MCF 10A (cell line): ENCODE results near the gene ATP5PB. TPM values are rescaled to one million over a fixed set of nuclear protein-coding genes. Genes with fewer than 3 reads are reported as not detected.
A peak's percentile ranks its signal among the peaks of the same experiment; 100 is the strongest.

Source experiments
- BruUV-seq: library from RNA; stranded (reverse); fragments of 400-500 nt; replicated peaks from 2 replicates; lab custom pipeline; 2021; lab: Mats Ljungman, UMichigan
- CTCF ChIA-PET: fragments of 300-600 bp; sonication (Branson Sonifier 250); formaldehyde crosslinking; extraction: SDS; loops from one replicate; lab custom pipeline; 2021; ENCODE audit warnings: antibody characterized with exemption, inconsistent platforms; lab: Yijun Ruan, JAX
- POLR2A ChIA-PET: fragments of 300-600, 350-650 bp; sonication (Branson Sonifier 250); formaldehyde crosslinking; extraction: SDS; loops from one replicate; lab custom pipeline; 2020; ENCODE audit warnings: antibody characterized with exemption, inconsistent platforms; lab: Yijun Ruan, JAX
- DNase-seq: peaks from one replicate; pipeline ENCODE4 v3.0.0-alpha.2; 2018; ENCODE audit not compliant: unreplicated experiment
- H3K27ac Mint-ChIP-seq: one replicate; pipeline ENCODE4 v1.8.0; 2022; ENCODE audit warnings: mild to moderate bottlenecking, low read depth, mixed read lengths; ENCODE audit not compliant: unreplicated experiment
- H3K27me3 Mint-ChIP-seq: one replicate; pipeline ENCODE4 v1.8.0; 2022; ENCODE audit warnings: mixed read lengths; ENCODE audit not compliant: insufficient read depth, unreplicated experiment
- H3K36me3 Mint-ChIP-seq: one replicate; pipeline ENCODE4 v1.8.0; 2022; ENCODE audit warnings: mild to moderate bottlenecking, moderate library complexity, mixed read lengths; ENCODE audit not compliant: insufficient read depth, unreplicated experiment
- H3K4me1 Mint-ChIP-seq: one replicate; pipeline ENCODE4 v1.8.0; 2022; ENCODE audit warnings: mixed read lengths; ENCODE audit not compliant: insufficient read depth, unreplicated experiment
- H3K4me3 Mint-ChIP-seq: one replicate; pipeline ENCODE4 v1.8.0; 2022; ENCODE audit warnings: mild to moderate bottlenecking, moderate library complexity, mixed read lengths; ENCODE audit not compliant: unreplicated experiment
- H3K9me3 Mint-ChIP-seq: one replicate; pipeline ENCODE4 v1.8.0; 2022; ENCODE audit warnings: mixed read lengths; ENCODE audit not compliant: unreplicated experiment
- intact Hi-C: fragments of 100-400 bp; cut with micrococcal nuclease; formaldehyde crosslinking; loops from 2 replicates; pipeline ENCODE4 v1.14.1; 2022
- total RNA-seq: library from RNA; stranded (reverse); gene quantifications from 2 replicates; pipeline ENCODE4 v1.2.3, GENCODE V29; 2022
- TF ChIP-seq, protein P1 (sequence below): fragments of 200-600 bp; IDR thresholded peaks from one replicate; pipeline ENCODE4 v1.8.0; 2022; ENCODE audit warnings: antibody characterized with exemption, mild to moderate bottlenecking; ENCODE audit not compliant: unreplicated experiment

ATP5PB gene
- total RNA-seq, 1 experiment from 2014 or later = 348 TPM

GRCh38 chr1:111455642-111456031 lies 6.4 kb downstream of the ATP5PB start:
- Mint-ChIP-seq H3K27me3 (no peaks in the 10 kb centered on the region), H3K9me3 (no peaks in the 10 kb centered on the region), H3K36me3 (peaks cover 67% of the 10 kb centered on the region), H3K4me1 (peaks cover 24% of the 10 kb centered on the region), H3K4me3 (no peak overlapping the region), H3K27ac (no peak overlapping the region)
- POLR2A ChIA-PET = interaction anchor here (1.4 kb wide), 1 partner anchor 10 kb away, joined by 3 read pairs; no protein-coding TSS in a partner anchor
- intact Hi-C loops = no loop called here
- CTCF ChIA-PET = no interaction called here
- DNase-seq = no peak
- BruUV-seq = no TSS peak
- TF ChIP-seq, protein P1, sequence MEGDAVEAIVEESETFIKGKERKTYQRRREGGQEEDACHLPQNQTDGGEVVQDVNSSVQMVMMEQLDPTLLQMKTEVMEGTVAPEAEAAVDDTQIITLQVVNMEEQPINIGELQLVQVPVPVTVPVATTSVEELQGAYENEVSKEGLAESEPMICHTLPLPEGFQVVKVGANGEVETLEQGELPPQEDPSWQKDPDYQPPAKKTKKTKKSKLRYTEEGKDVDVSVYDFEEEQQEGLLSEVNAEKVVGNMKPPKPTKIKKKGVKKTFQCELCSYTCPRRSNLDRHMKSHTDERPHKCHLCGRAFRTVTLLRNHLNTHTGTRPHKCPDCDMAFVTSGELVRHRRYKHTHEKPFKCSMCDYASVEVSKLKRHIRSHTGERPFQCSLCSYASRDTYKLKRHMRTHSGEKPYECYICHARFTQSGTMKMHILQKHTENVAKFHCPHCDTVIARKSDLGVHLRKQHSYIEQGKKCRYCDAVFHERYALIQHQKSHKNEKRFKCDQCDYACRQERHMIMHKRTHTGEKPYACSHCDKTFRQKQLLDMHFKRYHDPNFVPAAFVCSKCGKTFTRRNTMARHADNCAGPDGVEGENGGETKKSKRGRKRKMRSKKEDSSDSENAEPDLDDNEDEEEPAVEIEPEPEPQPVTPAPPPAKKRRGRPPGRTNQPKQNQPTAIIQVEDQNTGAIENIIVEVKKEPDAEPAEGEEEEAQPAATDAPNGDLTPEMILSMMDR = no peak

- H3K27me3 Mint-ChIP-seq = no peaks in the 10 kb centered on the region
- TF ChIP-seq, protein P1 = no peak
- CTCF ChIA-PET = interaction anchor here (0.7 kb wide), 1 partner anchor 297 kb away, joined by 3 read pairs; no protein-coding TSS in a partner anchor
- no TSS peak for BruUV-seq
- intact Hi-C loops = no loop called here
- no peak overlapping the region for H3K27ac Mint-ChIP-seq
- no peaks in the 10 kb centered on the region for H3K9me3 Mint-ChIP-seq
- H3K36me3 Mint-ChIP-seq = peaks cover 50% of the 10 kb centered on the region
- POLR2A ChIA-PET = interaction anchor here (1.0 to 1.4 kb wide), 2 partner anchors 13 to 326 kb away, joined by 3 read pairs; partner anchors contain the start of genes ATP5PB and WDR77
- H3K4me1 Mint-ChIP-seq = no peaks in the 10 kb centered on the region
- no peak overlapping the region for H3K4me3 Mint-ChIP-seq
- DNase-seq = no peak
These were observed 12.5 kb downstream of the ATP5PB start for GRCh38 chr1:111461765-111462164.

DNA sequence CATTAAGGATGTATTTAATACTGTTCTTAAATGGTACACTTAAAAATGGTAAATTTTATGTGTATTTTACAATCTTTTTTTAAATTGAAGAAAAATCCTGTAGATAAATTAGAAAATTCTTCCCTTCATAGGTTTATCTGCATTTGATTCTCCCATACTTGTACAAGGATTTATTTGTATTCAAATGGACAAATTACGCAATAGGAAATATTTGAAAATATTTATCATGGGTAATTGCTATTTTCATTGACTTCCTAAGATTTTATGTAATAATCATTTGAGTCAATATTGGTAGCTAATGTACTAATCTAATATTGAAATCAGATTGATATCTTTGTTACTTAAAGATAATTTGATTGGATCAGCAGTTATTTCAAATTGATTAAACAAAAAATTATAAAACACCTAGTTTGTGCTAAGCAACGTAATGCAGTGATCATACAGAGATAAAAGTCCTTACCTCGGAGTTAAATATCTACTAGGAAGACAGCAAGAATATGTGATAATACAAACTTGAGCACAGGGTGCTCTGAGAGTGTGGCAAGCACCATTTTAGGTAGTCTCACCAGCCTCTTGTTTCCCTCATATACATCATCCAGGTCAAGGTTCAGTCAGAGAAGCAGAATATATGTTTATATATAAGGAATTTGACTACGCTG lies 13.2 kb downstream of the ATP5PB start:
- TF ChIP-seq, protein P1 = no peak
- Mint-ChIP-seq H3K27me3 (no peaks in the 10 kb centered on the region), H3K27ac (no peak overlapping the region), H3K4me3 (no peak overlapping the region), H3K36me3 (peaks cover 42% of the 10 kb centered on the region), H3K4me1 (no peaks in the 10 kb centered on the region), H3K9me3 (no peaks in the 10 kb centered on the region)
- BruUV-seq = no TSS peak
- ChIA-PET POLR2A (interaction anchor here (0.6 to 1.1 kb wide), 4 partner anchors 14 to 1078 kb away, joined by 3 to 4 read pairs (median 4); no protein-coding TSS in a partner anchor), CTCF (no interaction called here)
- intact Hi-C loops = no loop called here
- no peak for DNase-seq

GRCh38 chr1:111463029-111463683 lies 13.9 kb downstream of the ATP5PB start:
- CTCF ChIA-PET = interaction anchor here (0.6 to 1.2 kb wide), 2 partner anchors 19 to 20 kb away, joined by 3 to 5 read pairs; no protein-coding TSS in a partner anchor
- TF ChIP-seq, protein P1 = no peak
- no peak overlapping the region for H3K27ac Mint-ChIP-seq
- POLR2A ChIA-PET = interaction anchor here (0.6 to 1.1 kb wide), 4 partner anchors 12 to 1077 kb away, joined by 3 to 4 read pairs (median 4); no protein-coding TSS in a partner anchor
- no peaks in the 10 kb centered on the region for H3K27me3 Mint-ChIP-seq
- H3K4me1 Mint-ChIP-seq = no peaks in the 10 kb centered on the region
- peaks cover 36% of the 10 kb centered on the region for H3K36me3 Mint-ChIP-seq
- intact Hi-C loops = no loop called here
- no peak overlapping the region for H3K4me3 Mint-ChIP-seq
- peak; percentile 46 for DNase-seq
- no TSS peak for BruUV-seq
- no peaks in the 10 kb centered on the region for H3K9me3 Mint-ChIP-seq
